Measurements from ENCODE around the gene RPS23.
A peak's percentile ranks its signal among the peaks of the same experiment; 100 is the strongest.

The RPS23 gene

GRCh38 chr5:82277987-82278710, at the start of gene RPS23:
TSS of gene RPS23 (minus strand) at chr5:82278354. CDS start at chr5:82278323, 31 bp downstream.
- DNase-seq (ENCODE audit: low read depth) = peak; percentile 91
- no peak for TF ChIP-seq CTCF (IDR thresholded peaks at IDR 0.05; ENCODE audit: insufficient read depth, low read depth, low read length, missing control alignments)
- peak within 1 kb of the TSS; percentile 99 for H3K4me3 ChIP-seq (ENCODE audit: low read length)

- no peak overlapping the region for H3K4me3 ChIP-seq (ENCODE audit: low read length)
- DNase-seq (ENCODE audit: low read depth) = no peak
- no peak for TF ChIP-seq CTCF (IDR thresholded peaks at IDR 0.05; ENCODE audit: insufficient read depth, low read depth, low read length, missing control alignments)
Measured at GRCh38 chr5:82327941-82328340, 49.8 kb upstream of the RPS23 start.

- H3K4me3 ChIP-seq (ENCODE audit: low read length) = no peak overlapping the region
- no peak for TF ChIP-seq CTCF (IDR thresholded peaks at IDR 0.05; ENCODE audit: insufficient read depth, low read depth, low read length, missing control alignments)
Measured at GRCh38 chr5:82325996-82326395, 47.8 kb upstream of the RPS23 start.

GRCh38 chr5:82325155-82325554, 47.0 kb upstream of the RPS23 start:
- no peak for TF ChIP-seq CTCF (IDR thresholded peaks at IDR 0.05; ENCODE audit: insufficient read depth, low read depth, low read length, missing control alignments)
- no peak for DNase-seq (ENCODE audit: low read depth)
- H3K4me3 ChIP-seq (ENCODE audit: low read length) = no peak overlapping the region

More at GRCh38 chr5:82325996-82326395, 47.8 kb upstream of the RPS23 start:
- no peak for DNase-seq (ENCODE audit: low read depth)

GRCh38 chr5:82320966-82321365, 42.8 kb upstream of the RPS23 start:
- no peak for DNase-seq (ENCODE audit: low read depth)
- no peak for TF ChIP-seq CTCF (IDR thresholded peaks at IDR 0.05; ENCODE audit: insufficient read depth, low read depth, low read length, missing control alignments)
- H3K4me3 ChIP-seq (ENCODE audit: low read length) = no peak overlapping the region

GRCh38 chr5:82319651-82320376, 41.7 kb upstream of the RPS23 start:
- peak; percentile 31 for DNase-seq (ENCODE audit: low read depth)
- no peak overlapping the region for H3K4me3 ChIP-seq (ENCODE audit: low read length)
- no peak for TF ChIP-seq CTCF (IDR thresholded peaks at IDR 0.05; ENCODE audit: insufficient read depth, low read depth, low read length, missing control alignments)

Measured in epithelial cell of esophagus (primary cell).